SK-N-DZ (cell line): ENCODE measurements around the gene ALDH3B1.

ENCODE experiments used
- DNase-seq: peaks from one replicate; pipeline ENCODE4 v3.0.0-alpha.2; 2015; ENCODE audit warnings: low spot score

ALDH3B1 gene

DNA sequence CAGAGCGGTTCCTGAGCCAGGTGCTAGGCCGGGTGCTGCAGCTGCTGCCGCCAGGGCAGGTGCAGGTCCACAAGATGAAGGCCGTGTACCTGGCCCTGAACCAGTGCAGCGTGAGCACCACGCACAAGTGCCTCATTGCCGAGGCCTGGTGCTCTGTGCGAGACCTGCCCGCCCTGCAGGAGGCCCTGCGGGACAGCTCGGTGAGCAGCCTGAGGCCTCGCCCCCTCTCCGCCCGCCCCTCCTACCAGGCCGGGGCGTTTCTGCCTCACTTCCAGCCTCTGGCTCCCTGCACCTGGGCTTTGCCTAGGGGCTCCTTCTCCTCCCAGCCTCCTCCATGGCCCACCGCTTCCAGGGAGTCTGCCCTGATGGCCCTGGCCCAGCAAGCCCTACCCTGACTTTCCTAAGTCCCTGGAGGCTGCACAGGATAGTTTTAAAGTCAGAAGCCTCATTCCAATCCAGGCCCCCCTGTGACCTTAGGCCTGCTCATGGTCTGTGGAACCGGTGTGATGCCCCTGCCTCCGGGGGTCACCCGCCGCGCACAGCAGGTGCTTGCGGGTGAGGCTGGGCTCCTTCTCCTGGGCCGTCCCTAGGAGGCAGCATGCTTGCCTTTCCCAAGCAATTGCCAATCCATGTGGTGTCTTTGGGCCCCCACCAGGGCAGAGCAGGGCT is 34.2 kb downstream of the ALDH3B1 start:
- peak; percentile 70 for DNase-seq

- DNase-seq: no peak
These were observed 34.8 kb downstream of the ALDH3B1 start for GRCh38 chr11:68044898-68045351.

- DNase-seq: no peak
These were observed 37.5 kb downstream of the ALDH3B1 start for GRCh38 chr11:68047437-68048290.

GRCh38 chr11:68048681-68049508 is 38.8 kb downstream of the ALDH3B1 start:
- DNase-seq: no peak

DNA sequence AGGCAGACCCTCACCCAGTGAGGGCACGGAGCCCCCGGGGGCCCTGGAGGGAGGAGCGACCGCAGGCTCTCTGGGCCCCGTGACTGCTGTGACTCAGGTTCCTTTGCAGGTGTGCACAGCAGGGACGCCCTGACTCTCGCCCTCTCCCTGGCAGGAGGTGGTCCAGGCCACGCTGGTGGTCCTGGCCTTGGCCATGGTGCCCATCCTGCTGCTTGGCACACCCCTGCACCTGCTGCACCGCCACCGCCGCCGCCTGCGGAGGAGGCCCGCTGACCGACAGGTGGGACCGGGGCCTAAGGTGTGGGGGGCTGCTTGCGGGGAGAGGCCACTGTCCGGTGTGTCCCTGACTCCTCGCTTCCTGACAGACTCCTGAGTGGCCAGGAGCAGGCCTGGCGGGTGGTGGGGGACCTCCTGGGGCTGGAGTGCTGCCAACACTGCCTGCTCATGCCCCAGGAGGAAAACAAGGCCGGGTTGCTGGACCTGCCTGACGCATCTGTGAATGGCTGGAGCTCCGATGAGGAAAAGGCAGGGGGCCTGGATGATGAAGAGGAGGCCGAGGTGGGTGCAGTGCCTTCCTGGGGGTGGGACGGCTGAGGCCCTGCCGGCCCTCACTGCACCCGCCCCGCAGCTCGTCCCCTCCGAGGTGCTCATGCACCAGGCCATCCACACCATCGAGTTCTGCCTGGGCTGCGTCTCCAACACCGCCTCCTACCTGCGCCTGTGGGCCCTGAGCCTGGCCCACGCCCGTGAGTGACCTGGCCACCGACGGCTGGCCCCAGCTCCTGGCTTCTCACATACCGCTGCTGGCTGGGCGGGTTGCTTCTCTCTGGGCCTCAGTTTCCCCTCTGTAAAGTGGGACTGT is 39.6 kb downstream of the ALDH3B1 start:
- no peak for DNase-seq

- no peak for DNase-seq
These were observed 40.3 kb downstream of the ALDH3B1 start for GRCh38 chr11:68050371-68050841.

DNA sequence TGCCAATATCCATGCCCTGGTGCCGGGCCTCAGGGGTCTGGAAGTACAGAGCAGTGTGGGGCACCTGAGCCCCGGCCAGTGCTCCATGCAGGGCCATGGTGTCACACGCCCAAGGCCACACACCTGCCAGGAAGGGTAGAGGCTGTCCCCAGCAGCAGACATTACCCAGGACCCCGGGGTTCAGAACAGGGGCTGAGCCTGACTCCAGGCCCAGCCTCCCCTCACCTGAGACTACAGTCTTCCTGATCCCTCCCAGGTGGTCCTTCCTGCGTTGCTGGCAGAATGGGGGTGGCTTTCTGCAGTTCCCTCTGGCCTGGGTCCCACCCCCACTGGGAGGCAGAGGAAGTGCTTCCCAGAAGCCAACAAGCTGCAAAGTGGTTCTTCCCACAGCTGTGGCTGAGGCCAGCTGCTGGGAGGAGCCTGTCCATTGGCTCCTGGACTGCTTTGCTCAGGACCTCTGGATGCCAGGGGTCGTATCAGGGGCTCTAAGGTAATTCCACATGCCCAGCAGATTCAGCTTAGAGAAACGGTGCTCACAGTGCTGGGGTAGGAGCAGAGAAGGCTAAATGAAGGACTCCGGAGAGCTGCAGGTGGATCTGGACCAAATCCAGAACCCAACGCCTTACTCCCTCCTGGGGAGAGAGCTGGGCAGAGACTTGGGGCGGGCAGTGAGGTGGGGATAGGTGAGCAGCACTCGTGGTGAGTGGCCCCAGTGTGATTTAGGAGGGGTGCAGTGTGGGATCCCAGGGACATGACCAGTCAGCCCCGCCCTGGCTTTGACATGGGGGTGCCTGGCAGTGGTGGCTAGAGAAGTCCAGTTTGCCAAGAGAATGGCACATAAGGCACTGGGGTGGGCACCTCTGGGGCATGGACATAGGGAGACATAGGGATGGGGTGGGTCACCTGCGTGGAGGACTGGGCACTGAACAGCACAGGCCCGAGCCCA is 41.3 kb downstream of the ALDH3B1 start:
- no peak for DNase-seq

GRCh38 chr11:68052137-68052873 is 42.2 kb downstream of the ALDH3B1 start:
- no peak for DNase-seq

DNA sequence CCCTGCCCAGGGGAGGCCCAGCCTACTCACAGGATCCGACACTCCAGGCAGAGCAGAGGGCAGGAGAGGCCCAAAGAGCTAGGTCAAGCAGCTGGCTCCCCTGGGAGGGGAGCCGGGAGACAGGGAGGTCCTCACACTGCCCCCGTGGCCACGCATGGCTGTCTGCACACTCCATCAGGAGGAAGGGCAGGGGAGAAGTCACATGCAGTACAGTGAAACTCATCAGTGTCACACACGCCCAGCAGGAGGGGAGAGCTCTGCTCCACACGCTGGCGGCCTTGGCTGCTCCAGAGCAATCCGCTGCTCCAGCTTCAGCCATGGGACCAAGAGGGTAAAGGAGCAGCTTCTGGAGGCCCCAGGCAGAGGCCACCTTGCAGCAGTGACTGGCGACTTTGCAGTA is 43.0 kb downstream of the ALDH3B1 start:
- no peak for DNase-seq

DNA sequence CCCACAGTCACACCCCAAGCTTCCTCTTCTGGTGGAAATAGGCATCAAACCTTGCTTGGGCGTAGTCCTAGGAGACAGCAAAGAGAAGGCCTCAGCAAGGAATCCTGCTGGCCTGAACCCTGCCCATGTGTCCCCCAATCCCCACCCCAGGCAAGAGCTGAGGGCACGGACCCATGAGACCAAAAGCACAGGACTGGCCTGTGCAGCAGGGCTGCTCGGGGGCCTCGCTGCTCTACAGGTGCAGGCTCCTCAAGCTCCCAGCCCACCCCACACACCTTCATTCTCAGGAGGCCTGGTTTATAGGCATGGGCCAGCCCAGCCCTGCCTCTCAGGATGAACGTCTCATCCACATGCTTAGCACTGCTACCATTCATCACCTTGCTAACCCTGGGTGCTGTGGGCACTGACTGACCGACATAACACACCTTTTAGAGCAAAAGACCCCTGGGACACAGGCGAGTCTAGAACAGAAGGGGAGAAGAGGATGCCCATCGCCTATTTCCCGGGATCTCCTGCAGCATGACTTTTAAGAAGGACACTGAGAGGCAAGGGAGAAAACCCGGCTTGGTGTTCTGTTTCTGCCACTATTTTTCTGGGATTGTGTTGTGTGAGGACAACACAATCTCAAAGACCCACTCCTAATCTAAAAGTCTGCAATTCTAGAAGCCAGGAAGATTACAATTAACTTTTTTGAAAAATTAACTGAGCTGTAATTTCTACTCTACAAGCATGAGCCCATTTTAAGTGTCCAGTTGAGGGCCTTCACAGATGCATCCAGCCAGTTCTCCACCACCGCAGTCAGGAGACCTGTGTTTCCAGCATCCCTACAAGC is 44.1 kb downstream of the ALDH3B1 start:
- no peak for DNase-seq

GRCh38 chr11:68056317-68057285 is 46.5 kb downstream of the ALDH3B1 start:
- no peak for DNase-seq

GRCh38 chr11:68057807-68058206 is 47.7 kb downstream of the ALDH3B1 start:
- no peak for DNase-seq

DNA sequence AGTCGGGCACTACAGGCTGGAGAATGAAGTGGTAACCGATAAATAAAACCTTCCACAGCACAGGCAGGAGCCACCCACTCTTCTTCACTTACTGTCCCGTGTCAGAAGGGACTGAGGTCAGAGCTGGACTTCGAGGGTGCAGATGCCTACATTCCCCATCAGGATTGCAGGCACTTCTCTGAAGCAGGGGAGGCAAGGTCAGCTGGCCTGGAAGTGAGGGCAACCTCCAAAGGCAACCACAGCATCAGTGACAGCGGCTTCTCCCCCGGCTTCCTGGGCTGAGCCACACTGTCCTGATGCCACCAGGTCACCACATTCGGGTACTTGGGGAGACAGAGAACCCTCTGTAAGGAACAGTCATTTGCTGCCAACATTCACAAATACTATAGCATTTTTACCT is 51.4 kb downstream of the ALDH3B1 start:
- no peak for DNase-seq

- no peak for DNase-seq
These were observed 54.8 kb downstream of the ALDH3B1 start for GRCh38 chr11:68064926-68065325.

DNA sequence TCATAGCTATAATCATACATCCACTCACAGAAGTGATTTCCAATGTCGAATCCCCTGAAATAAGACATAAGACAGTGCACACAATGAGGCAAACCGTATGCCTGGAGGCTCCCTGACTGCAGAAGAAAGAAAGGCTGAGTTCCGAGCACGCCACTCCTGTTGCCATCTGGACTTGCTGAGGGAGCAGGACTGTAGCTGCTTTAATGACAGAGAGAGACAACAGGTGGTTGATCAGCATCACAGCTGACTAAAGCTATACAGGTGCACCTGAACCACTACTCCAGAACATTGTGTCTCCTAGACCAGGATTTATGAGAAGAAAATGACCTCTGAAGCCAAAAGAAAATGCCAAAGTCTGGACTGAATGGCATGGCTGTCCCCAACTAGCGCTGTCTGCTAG is 55.7 kb downstream of the ALDH3B1 start:
- no peak for DNase-seq

- DNase-seq: no peak
These were observed 56.6 kb downstream of the ALDH3B1 start for GRCh38 chr11:68066742-68067141.

DNA sequence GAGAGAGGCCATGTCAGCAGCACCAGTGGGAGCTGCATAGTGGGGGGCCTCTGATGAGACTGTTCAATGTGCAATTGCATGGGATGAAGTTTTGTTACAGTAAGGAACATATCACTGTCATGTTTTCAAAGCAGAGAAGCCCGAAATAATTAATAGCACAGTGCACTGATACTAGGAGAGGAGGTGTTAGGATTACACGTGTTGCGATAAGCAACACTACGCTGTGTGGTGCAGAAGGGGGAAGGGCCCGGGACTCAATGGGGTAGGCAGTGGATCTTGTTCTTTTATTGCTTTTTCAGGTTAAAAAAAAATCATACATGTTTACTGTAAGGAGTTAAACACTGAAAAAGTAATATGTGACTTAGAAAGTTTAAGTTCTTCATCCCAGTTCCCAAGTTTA is 57.9 kb downstream of the ALDH3B1 start:
- no peak for DNase-seq
